Heart right ventricle (tissue), 16 donors: ENCODE data around the gene POLD1. TPM values are rescaled to one million over a fixed set of nuclear protein-coding genes. Genes with fewer than 3 reads are reported as not detected.
"Not testable (repeated sequence)": the region's sequence is repeated elsewhere in the genome, so short reads cannot be mapped to it uniquely, and the experiment has no call there.

ENCODE experiments used
- ATAC-seq, 8 donors: fragments of 200-7000 bp; cut with Tn5 transposase; one replicate each; pipeline ENCODE4 v1.9.1; 2020; ENCODE audit warnings: mild to moderate bottlenecking in 8 of 8, moderate library complexity in 8 of 8, moderate number of reproducible peaks in 1 of 8
- DNase-seq, 2 donors: peaks; one replicate each; pipeline ENCODE4 v3.0.0-alpha.2; 2020
- H3K27ac ChIP-seq, 10 donors: fragments of 200-600 bp; sonication (generic) in 2 of 10; one replicate each; pipeline versions ENCODE4 v1.5.0 to v1.8.0; 2020 to 2022; ENCODE audit warnings: mild to moderate bottlenecking in 3 of 10
- H3K27me3 ChIP-seq, 7 donors: fragments of 200-600 bp; one replicate each; pipeline ENCODE4 v1.8.0; 2021 to 2022; ENCODE audit warnings: mild to moderate bottlenecking in 2 of 7
- H3K36me3 ChIP-seq, 9 donors: fragments of 200-600 bp; sonication (generic) in 1 of 9; one replicate each; pipeline versions ENCODE4 v1.5.0 to v1.8.0; 2020 to 2022; ENCODE audit warnings: mild to moderate bottlenecking in 2 of 9
- H3K4me1 ChIP-seq, 9 donors: fragments of 200-600 bp; sonication (generic) in 1 of 9; one replicate each; pipeline versions ENCODE4 v1.5.0 to v1.8.0; 2020 to 2022; ENCODE audit warnings: mild to moderate bottlenecking in 4 of 9
- H3K4me3 ChIP-seq, 10 donors: fragments of 200-600 bp; sonication (generic) in 2 of 10; one replicate each; pipeline versions ENCODE4 v1.5.0 to v1.8.0; 2020 to 2022; ENCODE audit warnings: mild to moderate bottlenecking in 7 of 10, moderate library complexity in 2 of 10
- H3K9me3 ChIP-seq, 11 donors: fragments of 200-600 bp in 10 of 11; sonication (generic) in 2 of 11; one replicate each; pipeline versions ENCODE4 v1.5.0 to v1.8.0; 2013 to 2022; ENCODE audit warnings: mild to moderate bottlenecking in 2 of 11, control low read depth in 1 of 11, moderate library complexity in 1 of 11
- CTCF ChIP-seq, 9 donors: fragments of 200-600 bp; sonication (generic) in 2 of 9; IDR thresholded peaks; one replicate each; pipeline versions ENCODE4 v1.5.0 to v1.8.0; 2021 to 2022; ENCODE audit warnings: antibody characterized with exemption in 9 of 9, mild to moderate bottlenecking in 5 of 9, moderate library complexity in 1 of 9
- WGBS, 2 donors: extraction: QIAGEN DNeasy Blood & Tissue Kit; methylation state at CpG; one replicate each; pipeline ENCODE4 v1.1.7; 2013; ENCODE audit warnings: inconsistent platforms in 1 of 2; 5-methylcytosine and 5-hydroxymethylcytosine counted together
- intact Hi-C, 10 donors: fragments of 100-400 bp; cut with DNase I; formaldehyde crosslinking; loops; one replicate each; pipeline versions ENCODE4 v1.11.1 to v1.14.2; 2022
- polyA plus RNA-seq, 2 donors: library from polyadenylated mRNA; stranded (reverse); fragments of 200-250 nt; gene quantifications; one replicate each; pipeline ENCODE4 v1.2.3, GENCODE V29; 2013
- total RNA-seq, 10 donors: library from RNA; stranded (reverse); fragmentation: NEBNext Ultra II Directional in 3 of 10; extraction: Animal tissue kit (Norgen Biotek cat#: 25700) in 3 of 10; gene quantifications; one replicate each; pipeline versions ENCODE4 v1.2.1 to v1.2.4, GENCODE V29; 2021 to 2023
- donor health status: Arrhythmogenic right ventricular cardiomyopathy.
- donor health status: ischemic (EF 13 %, LVEDD 7.1; RV severe dilation, severe dysfunction).
- donor health status: healthy with polysubstance abuse.
- donor health status: DM: no; HTN: yes; CAD: no.
- donor health status: DM: no; HTN: no; CAD: no.
- donor health status: ischemic (EF 25% LVEDD 6.9; RV normal size, moderate dysfunction).
- donor health status: ischemic (EF 25% LVEDD 5.7; RV mildly dilated, moderate dysfunction).
- donor health status: healthy.
- donor health status: DM: yes; HTN: yes; CAD: no.
- donor health status: Ischemic cardiomyopathy.
- donor health status: ischemic (EF 35%, LVEDD 5.7; RV mildly dilated, moderate dysfunction).
- donor health status: nonischemic (EF 11% LVEDD 7.7; RV severe dilation, severe dysfunction).
- donor health status: DM: yes; HTN: yes; CAD: no.
- donor health status: PGD.
- donor health status: ischemic (EF 29% LVEDD 5.4; RV normal size, mild dysfunction).
- donor health status: nonischemic (EF 23%, LVEDD 6.1; RV moderate dilation, normal function).

The POLD1 gene
- total and polyA plus RNA-seq, 12 donors, result 4.2 to 28.3 (median 11.3) TPM

- TF ChIP-seq CTCF (IDR thresholded peaks at IDR 0.05), result no peak
- Histone ChIP-seq H3K36me3 (peaks cover 0 to 41% (median 22%) of the 10 kb centered on the region in 9 donors), H3K27me3 (no peaks in the 10 kb centered on the region), H3K4me1 (peaks cover 8 to 35% (median 25%) of the 10 kb centered on the region in 9 donors), H3K4me3 (peak overlapping the region; percentile 41 to 65 (median 58)), H3K27ac (peak overlapping the region in 9 of 10 donors; percentile 67 to 87 (median 79)), H3K9me3 (no peaks in the 10 kb centered on the region)
- DNase-seq (no peak), ATAC-seq (no peak)
- 14 to 15% methylated on average over 26 of the region's 26 CpGs for whole genome bisulfite sequencing, 2 donors
- intact Hi-C loops, result loop anchor here in 1 of 10 donors (1.0 kb wide), 1 partner anchor 16 kb away; no protein-coding TSS in a partner anchor
Observed at GRCh38 chr19:50384685-50385535, 763 bp downstream of the POLD1 start.

- Histone ChIP-seq H3K9me3 (no peaks in the 10 kb centered on the region), H3K4me1 (peaks cover 4 to 35% (median 12%) of the 10 kb centered on the region in 9 donors), H3K4me3 (peak overlapping the region in 1 of 10 donors; percentile 17), H3K27me3 (no peaks in the 10 kb centered on the region), H3K27ac (peak overlapping the region in 1 of 10 donors; percentile 87), H3K36me3 (peaks cover 0 to 26% (median 3%) of the 10 kb centered on the region in 9 donors)
- ATAC-seq (no peak), DNase-seq (no peak)
- TF ChIP-seq CTCF (IDR thresholded peaks at IDR 0.05), result no peak
- 84% methylated on average over 21 of the region's 21 CpGs for WGBS, 2 donors
- intact Hi-C loops, result no loop called here
Observed at GRCh38 chr19:50387176-50387867, 3.2 kb downstream of the POLD1 start.

DNA sequence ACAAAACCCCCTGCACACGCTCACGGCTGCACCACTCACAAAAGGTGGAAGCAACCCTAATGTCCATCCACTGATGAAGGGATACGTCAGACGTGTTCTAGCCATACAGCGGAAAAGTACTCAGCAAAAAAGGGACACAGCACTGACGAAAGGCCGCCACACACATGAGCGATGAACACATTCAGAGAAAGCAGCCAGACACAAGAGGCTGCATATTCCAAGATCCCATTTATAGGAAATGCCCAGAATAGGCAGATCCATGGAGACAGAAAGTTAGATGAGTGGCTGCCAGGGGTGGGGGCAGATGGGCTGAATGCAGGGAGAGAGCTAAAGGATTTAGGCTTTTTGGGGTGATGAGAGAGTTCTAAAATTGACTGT, 3.7 kb downstream of the POLD1 start:
- Histone ChIP-seq H3K36me3 (peaks cover 0 to 25% (median 0%) of the 10 kb centered on the region in 9 donors), H3K27me3 (no peaks in the 10 kb centered on the region), H3K4me3 (peak overlapping the region in 1 of 10 donors; percentile 17), H3K4me1 (peaks cover 4 to 35% (median 12%) of the 10 kb centered on the region in 9 donors), H3K9me3 (no peaks in the 10 kb centered on the region), H3K27ac (peak overlapping the region in 1 of 10 donors; percentile 87)
- 92 to 93% methylated on average over 8 of the region's 8 CpGs for WGBS, 2 donors
- intact Hi-C loops, result no loop called here
- ATAC-seq (no peak), DNase-seq (no peak)
- TF ChIP-seq CTCF (IDR thresholded peaks at IDR 0.05), result no peak

DNA sequence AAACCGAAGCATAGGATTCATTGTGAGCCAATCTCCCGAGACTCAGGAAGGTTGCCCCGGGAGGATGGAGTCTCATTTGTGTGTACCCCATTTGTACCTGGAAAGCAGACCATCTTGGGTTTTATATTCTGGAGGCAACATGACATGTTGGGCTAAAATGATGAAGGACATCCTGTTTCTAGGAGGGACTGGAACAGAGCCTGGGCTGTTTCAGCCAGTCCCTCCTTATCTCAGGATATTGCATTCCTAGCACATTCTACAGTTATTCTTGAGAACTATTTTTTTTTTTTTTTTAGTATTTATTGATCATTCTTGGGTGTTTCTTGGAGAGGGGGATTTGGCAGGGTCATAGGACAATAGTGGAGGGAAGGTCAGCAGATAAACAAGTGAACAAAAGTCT, 6.1 kb downstream of the POLD1 start:
- peaks cover 0 to 19% (median 2%) of the 10 kb centered on the region in 9 donors for H3K4me1 ChIP-seq
- H3K9me3 ChIP-seq, H3K4me3 ChIP-seq, H3K27me3 ChIP-seq, H3K27ac ChIP-seq, intact Hi-C loops, ATAC-seq, DNase-seq: not testable (repeated sequence)
- WGBS, 2 donors, result 83 to 89% methylated on average over 3 of the region's 3 CpGs
- H3K36me3 ChIP-seq, result peaks cover 0 to 29% (median 0%) of the 10 kb centered on the region in 9 donors

GRCh38 chr19:50390952-50391351, 6.8 kb downstream of the POLD1 start:
- H3K4me1 ChIP-seq, result peaks cover 0 to 12% (median 0%) of the 10 kb centered on the region in 9 donors
- H3K27ac ChIP-seq, H3K27me3 ChIP-seq, H3K9me3 ChIP-seq, ATAC-seq, intact Hi-C loops, H3K4me3 ChIP-seq, DNase-seq: not testable (repeated sequence)
- peaks cover 0 to 29% (median 0%) of the 10 kb centered on the region in 9 donors for H3K36me3 ChIP-seq
- 93 to 96% methylated on average over 22 of the region's 23 CpGs for WGBS, 2 donors
